ENCODE measurements around the gene YARS1.

Gene YARS1

GRCh38 chr1:32817159-32817814, at the start of gene YARS1, which contains the start of gene S100PBP:
Gene YARS1, minus strand, starts transcription at chr1:32817358. Its CDS starts 114 bp downstream, at chr1:32817244.
Gene S100PBP, plus strand, starts transcription at chr1:32817653. Its CDS starts 8,447 bp downstream, at chr1:32826100.
- Histone ChIP-seq H3K4me1 (peaks cover 3% of the 10 kb centered on the region), H3K9me3 (ENCODE audit: control insufficient read depth, low read length) (no peaks in the 10 kb centered on the region), H3K79me2 (peaks cover 13% of the 10 kb centered on the region), H3K27ac (peak within 1 kb of the TSS; percentile 88), H3K4me2 (ENCODE audit: low read length) (peak within 1 kb of the TSS; percentile 90), H3K9ac (peak within 1 kb of the TSS; percentile 90), H3K36me3 (ENCODE audit: control insufficient read depth, insufficient read depth, low read length) (no peaks in the 10 kb centered on the region), H3K4me3 (ENCODE audit: low read depth, low read length) (peak within 1 kb of the TSS; percentile 96), H3K27me3 (ENCODE audit: control insufficient read depth, insufficient read depth, low read length) (no peaks in the 10 kb centered on the region), H2AFZ (peak within 1 kb of the TSS; percentile 79)
- peak; percentile 7 for TF ChIP-seq CTCF (IDR thresholded peaks at IDR 0.05)

- Histone ChIP-seq H3K4me2 (ENCODE audit: low read length) (no peak overlapping the region), H3K36me3 (ENCODE audit: control insufficient read depth, insufficient read depth, low read length) (no peaks in the 10 kb centered on the region), H3K4me1 (peaks cover 5% of the 10 kb centered on the region), H2AFZ (no peak overlapping the region), H3K79me2 (no peaks in the 10 kb centered on the region), H3K9ac (no peak overlapping the region), H3K9me3 (ENCODE audit: control insufficient read depth, low read length) (no peaks in the 10 kb centered on the region), H3K27ac (no peak overlapping the region), H3K4me3 (ENCODE audit: low read depth, low read length) (no peak overlapping the region), H3K27me3 (ENCODE audit: control insufficient read depth, insufficient read depth, low read length) (no peaks in the 10 kb centered on the region)
- no peak for TF ChIP-seq CTCF (IDR thresholded peaks at IDR 0.05)
Measured at GRCh38 chr1:32865639-32866405, 48.7 kb upstream of the YARS1 start.

GRCh38 chr1:32864375-32865019, 47.3 kb upstream of the YARS1 start:
- TF ChIP-seq CTCF (IDR thresholded peaks at IDR 0.05): no peak
- Histone ChIP-seq H3K9me3 (ENCODE audit: control insufficient read depth, low read length) (no peaks in the 10 kb centered on the region), H3K4me3 (ENCODE audit: low read depth, low read length) (no peak overlapping the region), H3K27ac (no peak overlapping the region), H3K9ac (no peak overlapping the region), H3K79me2 (no peaks in the 10 kb centered on the region), H3K4me2 (ENCODE audit: low read length) (no peak overlapping the region), H3K27me3 (ENCODE audit: control insufficient read depth, insufficient read depth, low read length) (no peaks in the 10 kb centered on the region), H3K36me3 (ENCODE audit: control insufficient read depth, insufficient read depth, low read length) (no peaks in the 10 kb centered on the region), H2AFZ (no peak overlapping the region), H3K4me1 (peaks cover 5% of the 10 kb centered on the region)

GRCh38 chr1:32863881-32864245, 46.7 kb upstream of the YARS1 start:
- H3K36me3 ChIP-seq (ENCODE audit: control insufficient read depth, insufficient read depth, low read length): no peaks in the 10 kb centered on the region
- H3K4me2 ChIP-seq (ENCODE audit: low read length): no peak overlapping the region
- no peak for TF ChIP-seq CTCF (IDR thresholded peaks at IDR 0.05)
- no peak overlapping the region for H2AFZ ChIP-seq
- H3K79me2 ChIP-seq: no peaks in the 10 kb centered on the region
- H3K27ac ChIP-seq: no peak overlapping the region
- H3K4me3 ChIP-seq (ENCODE audit: low read depth, low read length): no peak overlapping the region
- H3K9me3 ChIP-seq (ENCODE audit: control insufficient read depth, low read length): no peaks in the 10 kb centered on the region
- peaks cover 5% of the 10 kb centered on the region for H3K4me1 ChIP-seq
- H3K27me3 ChIP-seq (ENCODE audit: control insufficient read depth, insufficient read depth, low read length): no peaks in the 10 kb centered on the region
- no peak overlapping the region for H3K9ac ChIP-seq

All from parathyroid adenoma (tissue), 2 donors.